GM19328 (cell line): Measurements from ENCODE around the gene CLIC3.
A peak's percentile ranks its signal among the peaks of the same experiment; 100 is the strongest.

Source experiments
- ATAC-seq: cut with Tn5 transposase; IDR thresholded peaks from one replicate; pipeline ENCODE4 v1.9.1; 2021; ENCODE audit warnings: mild to moderate bottlenecking, moderate library complexity; ENCODE audit not compliant: unreplicated experiment

The CLIC3 gene

GRCh38 chr9:136954270-136955083 lies 41.9 kb downstream of the CLIC3 start:
- ATAC-seq = no peak

- no peak for ATAC-seq
These were observed 42.5 kb downstream of the CLIC3 start for GRCh38 chr9:136953771-136954269.

GRCh38 chr9:136952876-136953770 lies 43.2 kb downstream of the CLIC3 start:
- ATAC-seq = no peak

GRCh38 chr9:136952321-136952850 lies 44.0 kb downstream of the CLIC3 start:
- ATAC-seq = no peak

- ATAC-seq = no peak
These were observed 44.6 kb downstream of the CLIC3 start, which contains the start of gene LCN12 for GRCh38 chr9:136951541-136952320. Gene LCN12, plus strand, starts transcription at chr9:136952273. Its CDS starts 55 bp downstream, at chr9:136952328.

- no peak for ATAC-seq
These were observed 45.6 kb downstream of the CLIC3 start for GRCh38 chr9:136950656-136951276.

- ATAC-seq = peak; percentile 67
These were observed 46.3 kb downstream of the CLIC3 start for GRCh38 chr9:136949817-136950655.

- no peak for ATAC-seq
These were observed 47.0 kb downstream of the CLIC3 start for GRCh38 chr9:136949239-136949816.

GRCh38 chr9:136947955-136948510 lies 48.3 kb downstream of the CLIC3 start:
- ATAC-seq = no peak

GRCh38 chr9:136947028-136947891 lies 49.1 kb downstream of the CLIC3 start:
- no peak for ATAC-seq

- no peak for ATAC-seq
These were observed 49.9 kb downstream of the CLIC3 start for GRCh38 chr9:136946228-136947027.

- ATAC-seq = no peak
These were observed 50.8 kb downstream of the CLIC3 start for GRCh38 chr9:136945333-136946227.
